ENCODE measurements around the gene STK32C. TPM values are rescaled to one million over a fixed set of nuclear protein-coding genes. Genes with fewer than 3 reads are reported as not detected.

STK32C gene
- total RNA-seq, 1 experiment from 2014 or later = 13.9 TPM

DNA sequence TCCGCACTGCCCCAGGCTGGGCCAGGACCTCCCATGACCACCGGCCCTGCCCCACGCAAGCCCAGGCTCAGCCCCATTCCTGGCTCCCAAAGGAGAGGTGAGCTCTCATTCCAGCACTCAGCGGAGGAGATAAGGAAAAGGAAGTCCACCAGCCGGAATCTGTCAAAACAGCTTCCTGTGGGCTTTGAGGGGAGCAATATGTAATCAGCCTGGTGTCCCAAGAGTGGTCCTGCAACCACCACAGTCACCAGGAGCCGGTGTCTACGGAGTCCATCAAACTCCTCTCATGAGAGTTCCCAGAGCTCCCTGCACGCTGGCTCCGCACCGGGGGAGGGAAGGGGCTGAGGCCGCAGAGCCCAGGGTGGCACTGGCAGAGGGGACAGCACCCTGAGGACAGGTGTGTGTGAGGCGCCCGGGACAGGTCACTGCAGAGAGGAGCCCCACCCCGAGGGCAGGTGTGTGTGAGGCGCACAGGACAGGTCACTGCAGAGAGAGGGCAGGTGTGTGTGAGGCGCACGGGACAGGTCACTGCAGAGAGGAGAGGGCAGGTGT lies 57.9 kb downstream of the STK32C start:
- H3F3A ChIP-seq (ENCODE audit: insufficient read depth, low read depth) = no peaks in the 10 kb centered on the region
- H3K9me3 ChIP-seq (ENCODE audit: insufficient read depth, low read depth) = no peaks in the 10 kb centered on the region
- H2AFZ ChIP-seq = no peak overlapping the region
- H3K9me2 ChIP-seq (ENCODE audit: insufficient read depth) = no peaks in the 10 kb centered on the region
- H3K27ac ChIP-seq = no peak overlapping the region
- CTCF ChIA-PET = interaction anchor here (0.7 kb wide), 1 partner anchor 21 kb away, joined by 7 read pairs; no protein-coding TSS in a partner anchor
- H3K79me2 ChIP-seq (ENCODE audit: low read depth) = no peaks in the 10 kb centered on the region
- DNase-seq = no peak
- no peak overlapping the region for H3K4me3 ChIP-seq
- intact Hi-C loops (cut with micrococcal nuclease; ENCODE audit: unreplicated experiment) = no loop called here
- no TSS peak for BruUV-seq (replicated peaks)
- no peak for TF ChIP-seq EZH2 (IDR thresholded peaks at IDR 0.05; ENCODE audit: low read depth)
- TF ChIP-seq, protein P1, sequence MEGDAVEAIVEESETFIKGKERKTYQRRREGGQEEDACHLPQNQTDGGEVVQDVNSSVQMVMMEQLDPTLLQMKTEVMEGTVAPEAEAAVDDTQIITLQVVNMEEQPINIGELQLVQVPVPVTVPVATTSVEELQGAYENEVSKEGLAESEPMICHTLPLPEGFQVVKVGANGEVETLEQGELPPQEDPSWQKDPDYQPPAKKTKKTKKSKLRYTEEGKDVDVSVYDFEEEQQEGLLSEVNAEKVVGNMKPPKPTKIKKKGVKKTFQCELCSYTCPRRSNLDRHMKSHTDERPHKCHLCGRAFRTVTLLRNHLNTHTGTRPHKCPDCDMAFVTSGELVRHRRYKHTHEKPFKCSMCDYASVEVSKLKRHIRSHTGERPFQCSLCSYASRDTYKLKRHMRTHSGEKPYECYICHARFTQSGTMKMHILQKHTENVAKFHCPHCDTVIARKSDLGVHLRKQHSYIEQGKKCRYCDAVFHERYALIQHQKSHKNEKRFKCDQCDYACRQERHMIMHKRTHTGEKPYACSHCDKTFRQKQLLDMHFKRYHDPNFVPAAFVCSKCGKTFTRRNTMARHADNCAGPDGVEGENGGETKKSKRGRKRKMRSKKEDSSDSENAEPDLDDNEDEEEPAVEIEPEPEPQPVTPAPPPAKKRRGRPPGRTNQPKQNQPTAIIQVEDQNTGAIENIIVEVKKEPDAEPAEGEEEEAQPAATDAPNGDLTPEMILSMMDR (conservative IDR thresholded peaks at IDR 0.05) = no peak
- no peaks in the 10 kb centered on the region for H3K27me3 ChIP-seq (ENCODE audit: insufficient read depth, low read depth)
- H3K4me2 ChIP-seq = no peak overlapping the region
- no peaks in the 10 kb centered on the region for H3K4me1 ChIP-seq (replicated peaks; ENCODE audit: insufficient read depth)
- no peaks in the 10 kb centered on the region for H4K20me1 ChIP-seq (ENCODE audit: insufficient read depth)
- POLR2A ChIA-PET (ENCODE audit: unreplicated experiment) = no interaction called here
- H3K36me3 ChIP-seq (ENCODE audit: low read depth) = no peaks in the 10 kb centered on the region

- Histone ChIP-seq H3K9me3 (ENCODE audit: insufficient read depth, low read depth) (no peaks in the 10 kb centered on the region), H3K79me2 (ENCODE audit: low read depth) (no peaks in the 10 kb centered on the region), H4K20me1 (ENCODE audit: insufficient read depth) (no peaks in the 10 kb centered on the region), H3K4me2 (peak overlapping the region; percentile 78; the same call in 1 of the 2 replicates), H3K36me3 (ENCODE audit: low read depth) (no peaks in the 10 kb centered on the region), H3K4me1 (replicated peaks; ENCODE audit: insufficient read depth) (no peaks in the 10 kb centered on the region), H3K9me2 (ENCODE audit: insufficient read depth) (no peaks in the 10 kb centered on the region), H3F3A (ENCODE audit: insufficient read depth, low read depth) (no peaks in the 10 kb centered on the region), H3K27me3 (ENCODE audit: insufficient read depth, low read depth) (no peaks in the 10 kb centered on the region), H3K27ac (no peak overlapping the region), H2AFZ (no peak overlapping the region), H3K4me3 (no peak overlapping the region)
- intact Hi-C loops (cut with micrococcal nuclease; ENCODE audit: unreplicated experiment) = no loop called here
- DNase-seq = no peak
- CTCF ChIA-PET = interaction anchor here (0.7 kb wide), 1 partner anchor 20 kb away, joined by 7 read pairs; no protein-coding TSS in a partner anchor
- no TSS peak for BruUV-seq (replicated peaks)
- TF ChIP-seq, protein P1 (conservative IDR thresholded peaks at IDR 0.05) = no peak
- TF ChIP-seq EZH2 (IDR thresholded peaks at IDR 0.05; ENCODE audit: low read depth) = no peak
- POLR2A ChIA-PET (ENCODE audit: unreplicated experiment) = no interaction called here
Measured at GRCh38 chr10:132249226-132249724, 58.5 kb downstream of the STK32C start.

- Histone ChIP-seq H4K20me1 (ENCODE audit: insufficient read depth) (no peaks in the 10 kb centered on the region), H3K27me3 (ENCODE audit: insufficient read depth, low read depth) (no peaks in the 10 kb centered on the region), H3K27ac (no peak overlapping the region), H3K79me2 (ENCODE audit: low read depth) (no peaks in the 10 kb centered on the region), H3K4me1 (replicated peaks; ENCODE audit: insufficient read depth) (no peaks in the 10 kb centered on the region), H3K9me2 (ENCODE audit: insufficient read depth) (no peaks in the 10 kb centered on the region), H3F3A (ENCODE audit: insufficient read depth, low read depth) (no peaks in the 10 kb centered on the region), H3K4me3 (peak overlapping the region; percentile 54), H3K9me3 (ENCODE audit: insufficient read depth, low read depth) (no peaks in the 10 kb centered on the region), H3K36me3 (ENCODE audit: low read depth) (no peaks in the 10 kb centered on the region), H2AFZ (peak overlapping the region; percentile 68; the same call in 1 of the 2 replicates), H3K4me2 (peak overlapping the region; percentile 78)
- TF ChIP-seq EZH2 (IDR thresholded peaks at IDR 0.05; ENCODE audit: low read depth) = no peak
- TF ChIP-seq, protein P1 (conservative IDR thresholded peaks at IDR 0.05) = no peak
- intact Hi-C loops (cut with micrococcal nuclease; ENCODE audit: unreplicated experiment) = no loop called here
- POLR2A ChIA-PET (ENCODE audit: unreplicated experiment) = no interaction called here
- BruUV-seq (replicated peaks) = no TSS peak
- peak in 1 of 2 experiments; percentile 71 for DNase-seq
- CTCF ChIA-PET = no interaction called here
Measured at GRCh38 chr10:132248455-132249225, 59.1 kb downstream of the STK32C start.
